Endodermal cell (in vitro differentiated cells): ENCODE results near the gene EID2. TPM values are rescaled to one million over a fixed set of nuclear protein-coding genes. Genes with fewer than 3 reads are reported as not detected.

Source experiments
- DNase-seq: peaks from one replicate; pipeline ENCODE4 v3.0.0-alpha.2; 2017
- H3K27ac ChIP-seq: 2 replicates; pipeline ENCODE4 v1.5.1; 2013; ENCODE audit warnings: mild to moderate bottlenecking, low read depth, low read length, moderate library complexity
- H3K27me3 ChIP-seq: 2 replicates; pipeline ENCODE4 v1.6.1; 2013; ENCODE audit warnings: mild to moderate bottlenecking, low read length, moderate library complexity; ENCODE audit not compliant: insufficient read depth, control insufficient read depth, poor library complexity, severe bottlenecking
- H3K36me3 ChIP-seq: 2 replicates; pipeline ENCODE4 v1.7.0; 2013; ENCODE audit warnings: mild to moderate bottlenecking, low read length, moderate library complexity; ENCODE audit not compliant: control insufficient read depth, insufficient read depth
- H3K4me1 ChIP-seq: one replicate; pipeline ENCODE4 v1.7.0; 2013; ENCODE audit warnings: low read length; ENCODE audit not compliant: control insufficient read depth, insufficient read depth
- H3K4me3 ChIP-seq: 2 replicates; pipeline ENCODE4 v1.5.1; 2013; ENCODE audit warnings: mild to moderate bottlenecking, low read length, moderate library complexity
- H3K9ac ChIP-seq: 2 replicates; pipeline ENCODE4 v1.6.1; 2013; ENCODE audit warnings: mild to moderate bottlenecking, low read length, moderate library complexity; ENCODE audit not compliant: poor library complexity, severe bottlenecking; ENCODE audit errors: extremely low read depth
- H3K9me3 ChIP-seq: 2 replicates; pipeline ENCODE4 v1.6.1; 2013; ENCODE audit warnings: mild to moderate bottlenecking, low read length, moderate library complexity; ENCODE audit not compliant: control insufficient read depth
- H3K27ac Mint-ChIP-seq: 2 replicates; pipeline ENCODE4 v1.8.0; 2020; ENCODE audit warnings: mixed read lengths
- H3K27me3 Mint-ChIP-seq: 2 replicates; pipeline ENCODE4 v1.8.0; 2021; ENCODE audit warnings: mild to moderate bottlenecking, mixed read lengths; ENCODE audit not compliant: insufficient read depth
- H3K36me3 Mint-ChIP-seq: 2 replicates; pipeline ENCODE4 v1.8.0; 2020; ENCODE audit warnings: low read depth, mixed read lengths
- H3K4me1 Mint-ChIP-seq: 2 replicates; pipeline ENCODE4 v1.8.0; 2020; ENCODE audit warnings: mixed read lengths
- H3K4me3 Mint-ChIP-seq: 2 replicates; pipeline ENCODE4 v1.8.0; 2020; ENCODE audit warnings: mild to moderate bottlenecking, moderate library complexity, mixed read lengths
- H3K9me3 Mint-ChIP-seq: 2 replicates; pipeline ENCODE4 v1.8.0; 2020; ENCODE audit warnings: mild to moderate bottlenecking, mixed read lengths
- CTCF ChIP-seq: fragments of 200-600 bp; sonication (generic); conservative IDR thresholded peaks from 2 replicates; pipeline ENCODE4 v1.5.0; 2021; ENCODE audit warnings: antibody characterized with exemption, mild to moderate bottlenecking
- WGBS, 2 experiments: methylation state at CpG; one replicate each; pipeline versions ENCODE4 v1.1.5 to v1.1.7; 2013; ENCODE audit warnings: missing lambda C conversion rate in 2 of 2, mixed read lengths in 1 of 2; ENCODE audit not compliant: insufficient coverage in 1 of 2, insufficient read length in 1 of 2; 5-methylcytosine and 5-hydroxymethylcytosine counted together
- total RNA-seq, 2 donors: library from RNA; stranded (reverse); fragmentation: NEBNext Ultra II Directional in 1 of 2; extraction: Animal tissue kit (Norgen Biotek cat#: 25700) in 1 of 2; gene quantifications; 2 replicates in 1 of 2; 3 replicates in 1 of 2; pipeline ENCODE4 v1.2.1, GENCODE V29; 2021

EID2 gene
- total RNA-seq, 2 donors from 2014 or later, result 24.0 to 29.7 TPM

GRCh38 chr19:39587496-39587895, 47.5 kb upstream of the EID2 start:
- H3K4me1 Mint-ChIP-seq, result no peaks in the 10 kb centered on the region
- H3K4me1 ChIP-seq, result no peaks in the 10 kb centered on the region
- no peaks in the 10 kb centered on the region for H3K9me3 ChIP-seq
- H3K27ac Mint-ChIP-seq, result no peak overlapping the region
- no peaks in the 10 kb centered on the region for H3K36me3 ChIP-seq
- H3K9me3 Mint-ChIP-seq, result no peaks in the 10 kb centered on the region
- no peak overlapping the region for H3K4me3 Mint-ChIP-seq
- no peak overlapping the region for H3K27ac ChIP-seq
- H3K9ac ChIP-seq, result no peak overlapping the region
- no peak for TF ChIP-seq CTCF
- peaks cover under 1% of the 10 kb centered on the region for H3K27me3 ChIP-seq
- no peaks in the 10 kb centered on the region for H3K36me3 Mint-ChIP-seq
- no peak overlapping the region for H3K4me3 ChIP-seq
- peaks cover 11% of the 10 kb centered on the region for H3K27me3 Mint-ChIP-seq
- 76 to 94% methylated on average over 2 to 4 of the region's 4 CpGs for WGBS, 2 experiments
- DNase-seq, result no peak

DNA sequence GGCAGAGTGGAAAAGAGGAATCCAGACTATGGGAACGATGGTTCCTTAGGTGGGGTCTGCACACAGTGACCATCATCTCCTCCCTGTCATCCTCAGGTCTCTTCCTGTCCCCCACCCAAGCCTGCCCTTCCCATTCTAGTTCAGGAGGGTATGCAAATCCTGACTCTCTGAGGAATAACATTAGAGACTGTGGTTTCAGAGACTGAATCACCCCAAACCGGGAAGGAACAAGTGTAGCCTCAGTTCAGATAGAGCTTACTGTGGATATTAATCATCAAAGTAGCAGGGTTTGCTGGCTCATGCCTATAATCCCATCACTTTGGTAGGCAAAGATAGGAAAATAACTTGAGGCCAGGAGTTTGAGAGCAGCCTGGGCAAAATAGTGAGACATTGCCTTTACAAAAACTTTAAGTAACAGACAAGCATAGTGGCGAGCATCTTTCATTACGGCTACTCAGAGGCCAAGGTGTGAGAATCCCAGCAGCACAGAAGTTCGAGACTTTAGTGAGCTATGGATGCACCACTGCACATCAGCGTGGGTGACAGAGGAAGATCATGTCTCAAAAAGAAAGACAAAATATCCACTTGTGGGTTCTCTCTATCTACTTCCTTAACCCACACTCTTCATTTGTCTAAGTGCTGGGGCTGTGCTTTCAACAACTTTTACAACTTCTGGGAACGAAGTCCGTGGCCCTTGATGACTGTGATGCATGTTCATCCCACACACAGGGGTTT, 43.1 kb upstream of the EID2 start:
- DNase-seq, result no peak
- H3K9me3 Mint-ChIP-seq, result no peaks in the 10 kb centered on the region
- no peak overlapping the region for H3K4me3 ChIP-seq
- no peak overlapping the region for H3K4me3 Mint-ChIP-seq
- H3K27me3 Mint-ChIP-seq, result peaks cover 18% of the 10 kb centered on the region
- no peaks in the 10 kb centered on the region for H3K4me1 Mint-ChIP-seq
- H3K36me3 Mint-ChIP-seq, result no peaks in the 10 kb centered on the region
- H3K27ac ChIP-seq, result no peak overlapping the region
- no peak overlapping the region for H3K27ac Mint-ChIP-seq
- no peaks in the 10 kb centered on the region for H3K36me3 ChIP-seq
- no peaks in the 10 kb centered on the region for H3K9me3 ChIP-seq
- H3K9ac ChIP-seq, result no peak overlapping the region
- TF ChIP-seq CTCF, result no peak
- 57 to 74% methylated on average over 6 to 8 of the region's 8 CpGs for WGBS, 2 experiments
- no peaks in the 10 kb centered on the region for H3K4me1 ChIP-seq
- peaks cover 16% of the 10 kb centered on the region for H3K27me3 ChIP-seq

DNA sequence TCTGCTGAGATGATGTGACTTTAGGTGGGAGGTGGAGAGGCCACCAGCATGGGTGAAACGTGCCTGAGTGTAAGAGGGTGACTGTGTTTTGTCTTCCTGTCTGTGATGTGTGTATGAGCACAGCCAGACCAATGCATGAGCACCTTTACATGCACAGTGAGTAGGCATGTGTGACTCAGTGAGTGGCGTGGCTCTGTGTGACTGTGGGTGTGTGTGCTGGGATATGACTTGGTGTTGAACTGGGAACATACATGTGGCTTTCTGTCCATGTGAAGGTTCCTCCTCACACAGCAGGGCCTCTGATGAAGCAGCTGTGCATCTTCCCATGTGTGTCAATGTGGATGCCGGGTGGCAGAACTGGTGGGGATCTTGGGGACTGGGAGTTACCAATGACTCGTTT, 42.5 kb upstream of the EID2 start:
- no peak for DNase-seq
- H3K9me3 Mint-ChIP-seq, result no peaks in the 10 kb centered on the region
- peaks cover 16% of the 10 kb centered on the region for H3K27me3 ChIP-seq
- no peak for TF ChIP-seq CTCF
- H3K9ac ChIP-seq, result no peak overlapping the region
- H3K4me3 Mint-ChIP-seq, result no peak overlapping the region
- no peaks in the 10 kb centered on the region for H3K4me1 ChIP-seq
- H3K27me3 Mint-ChIP-seq, result peaks cover 20% of the 10 kb centered on the region
- H3K27ac ChIP-seq, result no peak overlapping the region
- 20 to 52% methylated on average over 1 to 4 of the region's 4 CpGs for WGBS, 2 experiments
- H3K4me1 Mint-ChIP-seq, result no peaks in the 10 kb centered on the region
- H3K4me3 ChIP-seq, result no peak overlapping the region
- no peaks in the 10 kb centered on the region for H3K9me3 ChIP-seq
- H3K36me3 Mint-ChIP-seq, result no peaks in the 10 kb centered on the region
- no peaks in the 10 kb centered on the region for H3K36me3 ChIP-seq
- H3K27ac Mint-ChIP-seq, result no peak overlapping the region
